NCI-H2196 treated with DMSO at 0.1 percent for 48 hours (cell line): ENCODE results near the gene TTC21A.

Experiments used
- DNase-seq: peaks from one replicate; lab custom pipeline; 2025; ENCODE audit not compliant: unreplicated experiment; lab: John Stamatoyannopoulos, UW

Gene TTC21A

DNA sequence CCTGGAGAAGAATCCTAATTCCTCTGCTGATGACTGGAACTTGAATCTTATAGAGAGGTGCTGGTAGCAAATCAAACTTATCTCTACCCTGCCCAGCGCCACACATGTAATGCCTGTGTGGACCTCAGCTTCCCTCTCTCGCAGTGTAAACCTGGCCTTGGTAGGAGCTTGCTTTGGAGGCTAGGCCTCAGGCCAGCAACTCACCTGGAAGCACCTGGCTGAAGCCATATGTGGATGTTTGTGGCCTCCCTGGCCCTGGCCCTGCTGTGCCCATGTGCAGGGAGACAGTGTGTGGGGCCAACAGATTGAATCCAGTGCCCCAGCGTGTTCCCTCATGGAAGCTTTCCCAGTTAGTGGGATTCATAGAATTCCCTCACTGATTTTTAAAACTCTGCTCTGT lies 8.4 kb downstream of the TTC21A start:
- DNase-seq = no peak

DNA sequence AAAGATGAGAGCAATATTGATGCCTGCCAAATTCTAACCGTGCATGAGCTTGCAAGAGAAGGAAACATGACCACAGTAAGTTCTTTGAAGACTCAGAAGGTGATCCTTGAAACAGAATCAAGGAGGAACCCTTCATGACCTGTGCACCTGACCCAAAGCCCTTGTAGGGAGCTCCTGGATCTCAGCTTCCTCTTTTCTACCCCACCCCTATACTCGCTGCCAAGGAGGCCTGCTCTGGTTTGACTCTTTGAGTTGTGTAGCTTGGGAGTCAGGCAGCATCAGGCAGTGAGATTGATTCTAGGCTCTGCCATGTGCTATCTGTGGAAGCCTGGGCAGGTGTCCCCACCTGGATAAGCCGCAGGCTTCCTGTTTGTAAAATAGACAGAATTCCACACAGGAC lies 10.6 kb downstream of the TTC21A start:
- no peak for DNase-seq

DNA sequence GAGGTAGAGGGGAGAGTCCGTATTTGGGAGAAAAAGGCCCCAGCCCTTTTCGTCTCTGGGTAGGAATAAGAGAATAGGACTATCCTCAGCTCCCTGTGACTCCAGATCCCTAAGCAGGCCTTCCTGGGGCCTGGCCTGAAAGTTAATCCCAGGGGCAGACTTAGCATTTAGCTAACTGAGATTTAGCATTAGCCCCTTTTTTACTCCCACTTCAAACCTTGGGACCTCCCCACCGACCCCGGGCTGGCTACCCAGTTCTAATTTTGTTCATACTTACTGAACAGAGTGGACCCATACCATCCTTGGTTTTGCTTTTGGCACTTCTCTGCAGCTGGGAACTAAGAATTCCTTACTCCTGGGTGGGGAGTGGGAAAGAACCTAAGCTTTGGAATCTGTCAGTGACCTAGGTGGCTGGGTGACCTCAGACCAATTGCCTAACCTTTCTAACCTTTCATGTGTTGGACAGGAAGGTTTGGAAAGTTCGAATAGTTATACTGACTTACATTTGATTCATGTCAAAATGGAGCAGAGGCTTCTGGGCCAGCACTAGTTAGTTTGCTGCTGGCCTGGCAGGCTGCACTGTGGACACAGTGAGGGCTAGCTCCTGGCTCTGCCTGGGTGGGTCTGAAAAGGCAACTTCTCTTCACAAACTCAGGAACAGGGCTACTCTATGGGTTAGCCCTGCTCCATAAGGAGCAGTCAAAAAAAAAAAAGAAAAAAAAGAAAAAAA lies 11.6 kb downstream of the TTC21A start:
- no peak for DNase-seq

DNA sequence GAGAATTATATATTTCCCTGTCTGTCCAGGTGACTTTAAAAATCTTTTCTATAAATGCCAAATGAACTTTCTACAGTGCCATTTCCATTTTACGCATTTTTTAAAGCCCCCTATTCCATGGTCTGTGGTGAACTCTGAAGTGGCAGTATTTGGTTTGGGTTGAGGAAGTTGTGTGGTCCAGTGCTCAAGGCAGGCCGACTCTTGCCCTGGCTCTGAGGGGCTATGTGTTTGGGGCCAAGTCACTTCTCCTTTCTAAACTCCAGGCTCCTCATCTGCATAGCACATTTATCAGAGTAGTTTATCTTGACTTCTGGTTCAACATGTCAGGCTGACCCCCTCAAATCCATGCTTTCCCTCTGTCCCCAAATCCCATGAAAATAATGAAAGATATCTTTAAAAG lies 14.1 kb downstream of the TTC21A start:
- DNase-seq = no peak

DNA sequence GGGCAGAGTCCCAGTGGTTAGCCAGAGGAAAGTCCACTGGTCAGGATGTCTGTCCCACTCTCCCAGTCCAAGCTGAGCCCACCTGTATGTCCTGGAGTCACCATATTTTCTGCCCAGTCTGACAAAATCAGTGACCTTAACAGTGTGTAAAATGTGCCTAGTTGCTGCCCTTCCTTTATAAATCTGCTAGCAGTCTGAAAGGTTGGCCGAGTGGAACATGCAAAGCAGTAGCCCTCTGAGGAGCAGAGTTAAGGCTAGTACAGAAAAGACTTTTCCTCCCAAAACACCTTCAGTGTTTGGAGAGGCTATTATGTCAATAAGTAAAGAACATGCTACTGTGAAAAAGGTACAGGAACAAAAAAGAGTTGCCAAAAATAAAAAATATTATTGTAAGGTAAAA lies 15.3 kb downstream of the TTC21A start:
- no peak for DNase-seq

DNA sequence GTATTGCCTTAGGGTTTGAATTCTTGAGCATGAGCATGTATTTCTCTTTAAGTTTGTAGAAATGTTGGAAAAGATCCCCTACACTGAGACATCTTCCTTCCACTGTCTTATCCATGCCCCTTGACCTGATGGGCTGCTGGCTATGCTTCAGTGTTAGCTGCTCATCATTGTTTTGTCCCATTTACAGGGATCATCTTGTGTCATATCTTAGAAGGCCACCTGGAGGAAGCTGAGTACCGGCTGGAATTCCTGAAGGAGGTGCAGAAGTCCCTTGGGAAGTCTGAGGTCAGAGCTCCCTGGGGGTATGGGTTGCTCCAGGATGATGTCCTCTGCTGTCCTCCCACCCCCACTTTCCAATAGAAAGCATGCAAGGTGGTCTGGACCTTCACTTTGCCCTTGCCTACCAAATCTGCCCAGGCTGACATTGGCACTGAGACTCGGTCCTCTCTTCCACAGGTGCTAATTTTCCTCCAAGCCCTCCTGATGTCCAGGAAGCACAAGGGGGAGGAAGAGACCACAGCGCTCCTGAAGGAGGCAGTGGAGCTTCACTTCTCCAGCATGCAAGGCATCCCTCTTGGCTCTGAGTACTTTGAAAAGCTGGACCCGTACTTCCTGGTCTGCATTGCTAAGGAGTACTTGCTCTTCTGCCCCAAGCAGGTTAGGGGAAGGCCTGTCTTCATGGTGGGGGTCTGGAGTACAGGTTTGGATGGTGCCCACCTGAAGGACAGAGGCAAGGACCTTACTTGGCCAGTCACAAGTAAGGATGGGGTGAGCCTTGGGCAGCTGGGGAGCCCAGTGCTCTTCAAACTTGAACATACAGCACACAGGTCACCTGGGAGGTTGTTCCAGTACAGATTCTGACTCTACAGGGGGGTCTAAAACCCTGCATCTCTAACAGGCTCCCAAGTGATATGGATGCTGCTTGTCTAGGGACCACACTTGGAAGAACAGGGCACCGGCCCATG lies 17.7 kb downstream of the TTC21A start:
- no peak for DNase-seq

DNA sequence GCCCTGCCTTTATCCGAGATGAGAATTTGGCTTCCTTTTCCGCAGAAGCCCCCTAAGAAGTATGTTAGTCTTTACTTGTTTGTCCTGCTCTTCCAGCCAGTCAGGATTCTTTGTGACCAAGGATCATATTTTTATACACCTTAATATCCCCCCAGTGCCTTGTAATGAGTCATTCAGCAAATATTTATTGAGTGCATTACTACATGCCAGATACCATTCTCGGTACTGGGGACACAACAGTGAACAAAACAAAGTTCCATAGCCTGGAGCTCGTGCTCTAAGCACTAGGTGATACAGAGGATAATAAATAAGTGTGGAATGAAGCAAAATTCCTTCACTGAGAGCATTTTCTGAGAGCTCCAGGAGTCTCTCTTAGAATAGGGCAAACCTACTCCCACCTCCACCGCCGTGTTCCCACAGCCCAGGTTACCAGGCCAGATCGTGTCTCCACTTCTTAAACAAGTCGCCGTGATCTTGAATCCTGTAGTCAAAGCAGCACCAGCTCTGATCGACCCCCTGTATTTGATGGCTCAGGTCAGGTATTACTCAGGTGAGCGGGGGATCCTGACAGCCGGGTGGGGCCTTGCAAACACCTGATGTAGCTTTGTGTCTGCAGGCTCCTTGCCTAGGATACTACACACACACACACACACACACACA lies 18.5 kb downstream of the TTC21A start:
- DNase-seq = no peak

DNA sequence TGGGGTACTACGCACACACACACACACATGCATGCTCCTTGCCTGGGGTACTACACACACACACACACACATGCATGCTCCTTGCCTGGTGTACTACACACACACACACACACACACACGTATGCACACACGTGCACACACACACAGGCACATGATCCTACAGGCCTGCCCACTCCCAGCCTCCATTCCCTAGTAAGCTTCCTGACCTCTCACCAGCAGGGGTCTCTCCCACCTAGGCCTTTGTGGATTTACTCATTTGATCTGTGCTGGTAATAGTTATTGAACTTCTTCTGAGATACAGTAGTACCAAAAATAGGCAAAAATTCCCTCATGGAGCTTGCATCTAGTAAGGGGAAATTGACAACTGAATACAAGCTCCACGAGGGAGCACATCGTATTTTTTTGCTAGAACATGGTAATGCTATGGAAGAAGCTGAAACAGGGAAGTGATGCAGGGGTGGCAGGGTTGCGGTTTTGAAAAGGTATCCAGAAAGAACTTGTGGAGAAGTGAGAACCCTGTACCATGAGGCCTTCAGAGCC lies 19.1 kb downstream of the TTC21A start:
- DNase-seq = no peak

DNA sequence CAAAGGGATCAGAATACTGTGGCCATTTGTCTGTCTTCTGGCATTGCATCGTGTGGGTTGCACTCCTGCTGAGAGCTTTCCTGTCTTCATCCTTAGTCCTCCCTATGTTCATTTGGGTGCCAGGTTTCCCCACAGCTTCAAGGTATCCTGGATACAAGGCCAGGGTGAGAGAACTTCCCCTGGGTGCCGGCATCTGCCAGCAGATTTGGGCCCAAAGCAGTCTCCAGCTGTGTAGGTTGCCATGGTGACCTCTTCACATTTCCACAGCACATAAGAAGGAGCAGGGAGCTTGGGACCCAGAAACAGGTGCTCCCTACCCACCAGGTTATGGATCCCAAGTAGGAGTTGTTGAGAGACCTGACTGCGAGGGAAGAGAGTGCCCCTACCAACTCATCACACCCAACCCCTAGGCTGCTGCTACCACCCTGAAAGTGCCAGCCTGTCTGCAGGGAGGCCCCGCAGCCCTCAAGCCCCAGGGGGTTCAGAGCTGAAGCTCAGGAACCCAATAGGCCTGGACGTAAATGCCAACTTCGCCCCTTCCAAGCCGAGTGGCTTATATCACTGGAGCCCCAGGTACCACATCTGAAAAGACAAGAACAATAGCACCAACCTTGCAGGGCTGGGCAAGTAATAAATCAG lies 19.9 kb downstream of the TTC21A start:
- DNase-seq = no peak

DNA sequence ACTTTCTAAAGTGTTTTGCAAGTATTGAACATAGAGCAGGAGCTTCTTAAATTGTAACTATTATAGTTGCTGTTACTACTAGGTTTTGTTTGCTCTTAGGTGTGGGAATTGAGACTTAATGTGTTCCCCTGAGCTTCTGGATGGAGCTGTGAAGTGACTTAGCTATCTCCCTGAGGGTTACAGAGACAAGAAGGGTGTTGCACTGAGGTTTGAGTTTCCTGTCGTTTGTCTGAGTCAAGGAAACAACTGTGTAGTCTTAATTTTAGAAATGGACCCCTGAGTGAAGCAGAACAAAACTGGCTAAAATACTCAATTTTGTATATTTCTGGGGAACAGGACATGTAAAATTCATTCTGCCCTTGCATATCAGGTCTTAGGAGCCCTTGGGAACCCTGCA lies 20.4 kb downstream of the TTC21A start:
- DNase-seq = no peak

DNA sequence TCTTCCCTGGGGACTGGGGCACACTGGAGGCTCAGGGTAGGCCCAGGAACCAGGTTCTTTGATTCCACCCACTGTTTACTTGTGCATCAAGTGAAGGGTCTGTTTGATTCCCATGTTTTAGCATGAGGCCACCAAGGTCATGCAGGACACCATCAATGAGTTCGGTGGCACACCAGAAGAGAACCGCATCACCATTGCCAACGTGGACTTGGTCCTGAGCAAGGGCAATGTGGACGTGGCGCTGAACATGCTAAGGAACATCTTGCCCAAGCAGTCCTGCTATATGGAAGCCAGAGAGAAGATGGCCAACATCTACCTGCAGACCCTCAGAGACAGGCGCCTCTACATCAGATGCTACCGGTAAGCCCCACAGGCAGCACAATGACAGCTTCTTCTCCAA lies 21.5 kb downstream of the TTC21A start:
- no peak for DNase-seq

DNA sequence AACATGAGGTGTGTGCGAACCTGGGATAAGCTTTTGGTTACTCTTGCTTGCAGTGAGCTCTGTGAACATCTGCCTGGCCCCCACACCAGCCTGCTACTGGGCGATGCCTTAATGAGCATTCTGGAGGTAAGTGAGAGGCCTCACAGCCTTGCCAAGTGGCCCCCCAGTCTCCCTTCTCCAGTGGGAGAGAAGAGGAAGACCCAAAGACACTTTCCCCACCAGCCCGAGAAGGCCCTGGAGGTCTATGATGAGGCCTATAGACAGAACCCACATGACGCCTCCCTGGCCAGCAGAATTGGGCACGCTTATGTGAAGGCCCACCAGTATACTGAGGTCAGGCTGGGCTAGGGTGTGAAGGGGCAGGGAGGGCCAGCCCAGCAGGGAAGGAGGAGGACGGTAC lies 22.5 kb downstream of the TTC21A start:
- no peak for DNase-seq

DNA sequence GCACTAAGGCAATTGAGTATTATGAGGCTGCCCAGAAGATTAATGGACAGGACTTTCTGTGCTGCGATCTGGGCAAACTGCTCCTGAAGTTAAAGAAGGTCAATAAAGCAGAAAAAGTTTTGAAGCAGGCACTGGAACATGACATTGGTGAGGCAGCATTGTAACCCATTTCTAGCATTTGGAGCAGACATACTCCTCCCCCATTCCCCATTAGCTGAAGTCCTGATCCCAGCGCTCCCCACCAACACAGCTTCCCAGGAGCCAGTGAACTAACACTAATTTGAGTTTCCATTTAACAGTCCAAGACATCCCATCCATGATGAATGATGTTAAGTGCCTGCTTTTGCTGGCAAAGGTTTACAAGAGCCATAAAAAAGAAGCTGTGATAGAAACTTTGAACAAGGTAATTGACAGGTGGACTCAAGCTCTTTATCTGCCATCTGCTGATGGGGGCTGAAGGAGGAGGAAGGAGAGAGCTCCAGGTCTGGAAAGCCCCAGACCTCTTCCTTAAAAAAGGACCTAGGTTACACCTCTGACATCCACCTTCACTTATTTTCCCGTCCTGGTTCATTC lies 23.3 kb downstream of the TTC21A start:
- DNase-seq = no peak

DNA sequence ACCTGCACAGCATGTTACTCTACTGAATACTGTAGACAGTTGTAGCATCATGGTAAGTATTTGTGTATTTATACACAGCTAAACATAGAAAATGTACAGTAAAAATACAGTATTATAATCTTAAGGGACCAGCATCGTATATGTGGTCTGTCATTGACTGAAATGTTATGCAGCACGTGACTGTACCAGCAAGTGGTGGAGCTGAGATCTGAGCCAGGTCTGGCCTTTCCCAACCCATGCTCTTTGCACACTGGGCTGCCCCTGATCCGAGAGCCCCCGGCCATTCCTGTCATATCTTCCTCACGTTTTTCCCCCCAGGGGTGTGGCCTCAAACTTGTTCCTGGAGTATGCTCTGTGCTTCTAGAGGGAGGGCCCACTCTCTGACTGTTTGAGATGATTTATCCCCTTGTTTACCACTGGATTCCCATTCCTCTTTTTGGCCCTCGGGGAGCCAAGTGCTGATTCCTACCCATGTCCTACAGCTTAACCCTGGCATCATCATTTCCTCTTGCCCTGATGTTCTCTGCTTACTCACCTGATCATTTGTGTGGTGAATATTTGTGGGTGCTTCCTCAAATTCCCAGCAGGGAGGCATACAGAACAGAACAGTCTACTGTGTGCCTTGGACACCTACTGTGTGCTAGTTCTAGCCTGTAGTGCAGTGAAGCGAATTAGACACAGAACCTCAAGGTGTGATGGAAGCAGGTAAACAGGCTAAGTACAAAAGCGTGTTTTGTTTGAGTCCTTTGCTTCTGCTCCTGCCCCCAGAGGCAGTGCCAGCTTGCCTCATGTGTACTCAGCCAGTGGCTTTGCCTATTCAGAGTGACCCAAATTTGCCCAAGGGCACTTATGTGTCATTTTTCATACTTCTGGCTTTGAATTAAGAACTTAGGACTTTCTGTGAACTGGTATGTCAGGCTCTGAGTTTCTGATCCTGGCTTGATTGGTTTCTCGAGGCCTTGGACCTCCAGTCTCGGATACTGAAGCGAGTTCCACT lies 24.9 kb downstream of the TTC21A start:
- DNase-seq = no peak

DNA sequence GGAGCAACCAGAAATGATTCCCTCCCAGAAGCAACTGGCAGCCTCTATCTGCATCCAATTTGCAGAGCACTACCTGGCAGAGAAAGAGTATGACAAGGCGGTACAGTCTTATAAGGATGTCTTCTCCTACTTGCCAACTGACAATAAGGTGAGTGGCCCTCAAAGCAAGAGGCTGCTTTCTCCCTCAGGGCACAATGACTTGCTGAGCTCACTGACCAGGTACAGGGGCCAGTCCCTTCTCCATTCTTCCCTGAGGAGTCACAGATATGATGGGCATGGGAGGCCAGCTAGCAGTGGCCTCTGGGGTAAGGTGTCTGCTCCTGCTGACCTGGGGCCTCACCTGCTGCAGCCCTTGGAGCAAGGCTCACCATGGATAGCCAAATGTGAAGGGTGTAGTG lies 25.6 kb downstream of the TTC21A start:
- DNase-seq = no peak

DNA sequence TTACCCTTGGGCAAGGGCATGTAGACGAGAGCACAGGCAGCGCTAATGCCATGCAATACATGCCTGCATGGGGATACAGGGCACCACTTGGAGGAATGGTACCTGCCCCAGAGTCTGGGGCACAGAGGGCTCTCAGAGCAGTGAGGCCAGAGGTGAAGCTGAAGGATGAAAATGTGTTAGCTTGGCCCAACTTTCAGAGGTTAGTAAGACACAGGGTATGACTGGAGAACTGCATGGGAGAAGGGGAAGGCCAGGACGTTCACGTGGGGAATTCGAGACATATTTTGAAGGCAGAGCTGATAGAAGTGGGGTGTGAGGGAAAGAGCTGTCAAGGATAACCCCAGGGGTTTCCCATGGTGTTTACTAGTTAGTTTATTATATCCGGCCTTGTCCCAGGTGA lies 26.3 kb downstream of the TTC21A start:
- no peak for DNase-seq

DNA sequence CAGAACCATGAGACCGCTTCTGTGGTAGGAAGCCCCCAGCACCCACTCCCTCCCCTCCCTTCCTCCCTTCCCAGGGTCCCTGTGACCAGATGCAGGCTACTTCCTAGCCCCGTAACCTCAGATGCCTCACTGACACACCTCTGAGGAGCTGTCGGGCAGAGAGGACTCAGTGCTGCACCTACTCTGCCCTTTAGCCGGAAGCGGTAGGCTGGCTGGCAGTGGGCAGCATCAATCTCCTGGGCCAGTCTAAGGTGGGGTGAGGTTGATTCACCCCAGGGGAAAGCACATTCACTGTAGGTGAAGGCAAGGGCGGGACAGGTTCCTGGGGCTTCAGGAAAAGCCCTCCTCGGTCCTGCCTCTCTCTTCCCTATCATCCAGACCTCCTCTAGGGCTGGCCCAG lies 26.8 kb downstream of the TTC21A start:
- DNase-seq = no peak

DNA sequence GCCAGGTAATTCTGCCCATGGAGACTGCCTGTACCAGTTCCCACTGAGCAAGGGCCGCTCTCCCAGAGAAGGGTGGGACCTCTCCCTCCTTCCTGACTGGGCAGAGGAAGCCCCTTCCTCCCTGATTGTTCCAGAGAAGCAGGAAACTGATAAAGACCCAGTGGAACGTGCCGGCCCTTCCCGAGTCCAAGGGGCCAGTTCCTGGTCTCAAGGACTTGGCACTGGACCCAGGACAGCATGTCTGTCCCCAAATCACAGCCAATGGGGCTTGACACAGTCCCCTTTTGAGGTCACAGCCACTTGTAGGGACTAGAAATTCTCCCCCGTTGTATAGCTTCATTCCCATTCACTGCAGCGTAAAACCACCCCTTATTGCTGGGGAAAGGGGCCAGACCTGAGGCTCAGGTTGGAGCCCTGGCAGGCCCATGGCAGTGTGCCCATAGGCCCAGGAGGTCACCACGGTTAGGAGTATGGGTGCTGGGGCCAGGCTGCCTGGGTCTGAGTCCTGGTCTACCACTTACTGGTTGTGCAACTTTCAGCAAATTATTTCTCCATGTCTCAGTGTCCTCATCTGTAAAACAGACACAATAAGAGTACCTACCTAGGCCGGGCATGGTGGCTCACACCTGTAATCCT lies 27.8 kb downstream of the TTC21A start:
- DNase-seq = no peak
